GM19035 (cell line): ENCODE results near the gene FCF1.

Source experiments
- ATAC-seq: cut with Tn5 transposase; IDR thresholded peaks from one replicate; pipeline ENCODE4 v1.9.1; 2021; ENCODE audit not compliant: unreplicated experiment

The FCF1 gene

GRCh38 chr14:74762917-74763802 lies 50.2 kb downstream of the FCF1 start, which contains the start of gene YLPM1:
Gene YLPM1, plus strand, starts transcription at chr14:74763316. Its CDS starts 174 bp downstream, at chr14:74763490.
- ATAC-seq: peak; percentile 92

GRCh38 chr14:74763803-74764531 lies 51.0 kb downstream of the FCF1 start:
- ATAC-seq: no peak

DNA sequence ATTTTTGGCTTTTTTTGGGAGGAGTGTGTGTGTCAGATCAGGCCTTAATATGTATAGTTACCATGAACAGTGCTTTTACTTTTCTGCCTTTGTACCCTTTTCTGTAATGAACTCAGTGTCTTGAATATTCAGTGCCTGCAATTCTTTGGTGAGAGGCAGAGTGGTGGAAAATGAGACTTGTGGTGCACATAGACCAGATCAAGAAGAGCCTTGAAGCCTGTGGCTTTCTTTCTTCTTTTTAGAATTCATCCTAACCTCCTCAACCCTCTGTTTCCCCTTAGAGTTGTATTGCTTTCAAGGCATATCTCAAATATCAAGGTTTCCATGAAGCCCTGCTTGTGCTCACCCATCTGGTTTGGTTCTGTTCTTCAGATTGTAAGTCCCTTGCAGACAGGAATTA lies 52.8 kb downstream of the FCF1 start:
- ATAC-seq: no peak

DNA sequence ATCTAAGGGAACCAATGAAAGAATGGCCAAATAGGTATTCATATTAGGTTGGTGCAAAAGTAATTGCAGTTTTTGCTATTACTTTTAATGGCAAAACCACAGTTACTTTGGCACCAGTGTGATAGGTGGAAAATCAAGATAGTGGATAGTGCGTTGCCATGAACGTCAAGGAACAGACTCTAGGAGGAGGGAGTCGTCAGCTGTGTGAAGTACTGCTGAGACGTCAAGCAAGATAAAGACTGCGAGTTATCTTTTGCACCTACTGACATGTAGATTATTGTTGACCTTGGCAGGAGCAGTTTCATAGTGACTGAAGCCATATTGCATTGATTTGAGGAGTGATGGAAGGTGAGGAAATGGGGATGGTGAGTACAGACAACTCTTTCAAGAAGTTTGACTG lies 58.5 kb downstream of the FCF1 start:
- ATAC-seq: no peak

- no peak for ATAC-seq
Measured at GRCh38 chr14:74784634-74785033, 71.7 kb downstream of the FCF1 start.

DNA sequence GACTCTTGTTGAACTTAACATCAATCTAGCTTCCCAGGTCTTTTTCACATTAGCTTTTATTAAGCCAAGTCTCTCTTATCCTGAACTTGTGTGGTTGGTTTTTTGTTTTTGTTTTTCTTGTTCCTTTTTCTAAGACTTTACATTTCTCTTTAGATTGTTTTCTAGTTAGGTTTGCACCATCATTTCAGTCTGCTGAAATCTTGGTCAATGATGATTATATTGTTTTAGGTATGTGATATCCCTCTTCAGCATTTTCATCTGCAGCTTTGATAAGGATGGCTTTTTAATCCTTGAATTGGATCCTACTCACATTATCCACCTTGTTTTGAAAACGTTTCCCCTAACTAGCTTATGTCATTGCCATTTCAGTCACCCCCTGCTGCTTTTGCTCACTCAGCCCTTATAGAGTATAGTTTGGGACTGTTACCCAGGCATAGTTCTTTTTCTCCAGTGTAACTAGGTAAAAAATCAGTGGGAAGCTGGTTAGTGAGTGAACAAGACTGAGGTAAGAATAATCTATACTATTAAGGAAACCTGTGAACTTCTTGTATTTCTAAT lies 72.2 kb downstream of the FCF1 start:
- ATAC-seq: no peak

DNA sequence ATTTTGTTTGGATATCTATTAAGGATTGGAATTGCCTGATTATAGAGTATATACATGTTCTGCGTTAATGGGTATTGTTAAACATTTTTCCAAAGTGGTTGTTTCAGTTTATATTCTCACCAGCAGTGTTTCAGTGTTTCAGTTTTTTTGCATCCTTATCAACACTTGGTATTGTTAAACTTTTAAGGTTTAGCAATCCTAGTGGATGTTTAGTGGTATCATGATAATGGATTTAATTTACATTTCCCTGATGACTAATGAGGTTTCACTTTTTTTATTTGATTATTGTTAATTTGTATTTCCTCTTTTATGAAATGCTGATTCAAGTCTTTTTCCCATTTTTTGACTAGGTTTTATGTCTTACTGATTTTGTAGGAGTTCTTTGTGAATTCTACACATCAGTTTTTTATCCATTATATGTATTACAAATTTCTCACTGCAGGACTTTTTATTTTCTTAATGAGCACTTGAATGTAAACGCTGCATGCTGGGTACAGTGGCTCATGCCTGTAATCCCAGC lies 73.9 kb downstream of the FCF1 start:
- ATAC-seq: no peak
